Left renal cortex interstitium (tissue), 4 donors: ENCODE data around the gene NAV2. TPM values are rescaled to one million over a fixed set of nuclear protein-coding genes. Genes with fewer than 3 reads are reported as not detected.

Experiments used
- DNase-seq, 4 donors: peaks; one replicate each; pipeline ENCODE4 v3.0.0-alpha.2; 2013; ENCODE audit warnings: low read depth in 4 of 4, low spot score in 2 of 4, missing footprints in 1 of 4
- polyA plus RNA-seq, 4 donors: library from polyadenylated mRNA; unstranded; fragments of 120-200 nt; gene quantifications; one replicate each; pipeline ENCODE4 v1.2.1, GENCODE V29; 2013; ENCODE audit not compliant: insufficient read length in 4 of 4

NAV2 gene
- polyA plus RNA-seq, 4 donors, result 29.7 to 61.7 (median 39.1) TPM

DNA sequence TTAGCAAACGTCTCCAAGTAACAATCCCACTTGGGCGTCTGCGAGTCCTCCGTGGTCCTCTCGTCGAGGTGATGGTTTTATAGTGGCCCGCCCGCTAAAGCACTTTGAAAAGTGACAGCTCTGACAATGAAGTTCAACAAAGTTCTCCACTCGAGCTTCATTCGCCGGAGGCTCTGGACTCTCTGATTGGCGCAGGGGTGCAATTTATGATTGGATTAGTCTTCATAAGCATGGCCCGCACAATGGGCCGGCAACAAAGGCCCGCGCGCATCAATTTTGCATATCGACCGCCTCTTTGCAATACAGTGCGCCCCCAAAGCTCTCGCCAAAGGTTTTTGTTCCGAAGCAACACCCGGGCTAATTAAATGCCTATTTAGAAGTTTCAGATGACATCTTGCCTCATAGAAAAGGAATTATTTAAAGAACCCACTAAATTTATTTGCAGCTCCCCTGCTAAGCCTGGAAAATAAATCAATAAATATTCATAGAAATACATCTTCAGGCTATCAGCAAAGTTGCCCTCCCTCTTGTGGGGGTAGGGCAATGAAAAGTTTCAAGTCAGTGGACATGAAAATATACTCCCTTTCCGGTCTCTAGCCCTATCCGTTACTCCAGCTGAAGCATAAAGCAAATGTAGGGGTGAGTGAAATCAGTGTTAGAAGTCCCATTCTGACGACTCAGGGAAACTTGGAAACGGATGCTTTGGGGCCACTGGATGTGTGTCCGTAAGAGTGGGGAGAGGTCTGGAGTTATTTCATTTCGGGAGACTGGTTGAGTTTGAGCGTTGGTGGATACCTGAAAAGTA, 448.0 kb downstream of the NAV2 start, which contains the start of gene DBX1:
DBX1 (minus strand) TSS at position 51 of the 805 bp plus-strand sequence. CDS start 151 bp downstream, outside the sequence.
- DNase-seq, result no peak

DNA sequence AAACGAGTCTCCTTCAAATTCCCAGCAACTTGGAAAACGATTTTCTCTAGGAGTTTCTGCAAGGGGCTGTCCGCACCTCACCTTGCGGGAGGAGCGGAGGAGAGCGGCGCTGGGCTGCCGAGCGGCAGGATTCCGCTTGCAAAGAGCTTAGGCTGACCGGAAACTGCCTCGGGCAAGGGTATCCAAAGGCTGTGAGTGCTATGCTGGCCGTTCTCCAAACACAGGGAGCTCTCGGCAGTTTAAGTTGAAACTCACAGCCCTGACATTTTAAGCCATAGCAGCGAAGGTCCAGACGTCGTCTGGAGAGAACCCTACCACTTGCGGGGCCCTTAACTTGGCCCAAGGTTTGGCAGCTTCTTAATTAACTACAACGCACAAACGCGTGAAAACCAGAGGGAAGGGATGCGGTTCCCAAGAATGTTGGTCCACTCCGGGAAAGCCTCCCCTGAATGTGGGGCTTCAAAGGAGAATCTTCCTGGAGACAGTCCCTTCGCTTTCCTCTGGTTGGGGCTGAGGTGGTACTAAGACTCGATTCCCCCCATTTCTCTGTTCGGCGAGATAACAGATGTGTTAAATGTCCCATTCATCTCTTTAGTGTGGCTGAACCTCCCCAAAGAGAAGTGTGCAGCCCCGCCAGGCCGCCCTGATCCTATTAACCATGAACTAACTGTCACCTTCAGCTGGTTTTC, 448.7 kb downstream of the NAV2 start:
- no peak for DNase-seq

DNA sequence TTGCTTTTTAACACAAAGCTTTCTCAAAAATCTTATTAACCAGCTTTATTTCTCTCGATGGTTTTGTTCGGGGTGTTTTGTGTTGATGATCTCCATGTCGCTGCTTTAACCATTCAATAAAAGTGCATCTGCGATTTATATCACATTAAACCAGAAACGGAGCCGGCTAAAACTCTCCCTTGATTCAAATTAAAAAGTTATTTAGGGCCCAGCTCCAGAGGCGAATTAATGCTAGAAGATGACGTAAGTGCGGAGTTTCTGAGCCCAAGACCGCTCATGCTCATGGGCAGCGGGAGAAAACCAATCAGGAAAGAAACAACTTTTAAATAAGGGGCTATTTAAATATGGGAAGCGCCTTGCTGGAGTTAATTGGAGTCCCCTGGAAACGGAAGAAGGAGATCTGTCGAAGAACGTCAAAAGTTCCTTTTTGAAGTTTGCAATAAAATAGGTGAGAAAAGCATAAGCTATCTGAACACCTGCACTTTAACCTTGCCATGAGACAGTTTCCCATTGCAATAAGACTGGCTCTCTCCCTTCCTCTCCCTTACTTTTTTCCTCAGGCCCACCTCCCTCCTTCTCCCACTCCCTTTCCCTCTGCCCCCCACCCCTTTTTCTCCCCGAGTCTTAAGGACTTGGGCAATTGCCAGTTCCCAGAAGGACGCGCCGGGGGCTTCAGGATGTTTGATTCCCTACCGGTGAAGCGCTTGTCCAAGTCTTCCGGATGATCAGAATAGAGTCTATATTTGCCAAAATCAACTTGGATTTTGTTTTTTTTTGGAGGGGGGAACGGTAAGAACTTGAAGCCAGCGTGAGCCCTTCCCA, 449.5 kb downstream of the NAV2 start:
- DNase-seq, result no peak

DNA sequence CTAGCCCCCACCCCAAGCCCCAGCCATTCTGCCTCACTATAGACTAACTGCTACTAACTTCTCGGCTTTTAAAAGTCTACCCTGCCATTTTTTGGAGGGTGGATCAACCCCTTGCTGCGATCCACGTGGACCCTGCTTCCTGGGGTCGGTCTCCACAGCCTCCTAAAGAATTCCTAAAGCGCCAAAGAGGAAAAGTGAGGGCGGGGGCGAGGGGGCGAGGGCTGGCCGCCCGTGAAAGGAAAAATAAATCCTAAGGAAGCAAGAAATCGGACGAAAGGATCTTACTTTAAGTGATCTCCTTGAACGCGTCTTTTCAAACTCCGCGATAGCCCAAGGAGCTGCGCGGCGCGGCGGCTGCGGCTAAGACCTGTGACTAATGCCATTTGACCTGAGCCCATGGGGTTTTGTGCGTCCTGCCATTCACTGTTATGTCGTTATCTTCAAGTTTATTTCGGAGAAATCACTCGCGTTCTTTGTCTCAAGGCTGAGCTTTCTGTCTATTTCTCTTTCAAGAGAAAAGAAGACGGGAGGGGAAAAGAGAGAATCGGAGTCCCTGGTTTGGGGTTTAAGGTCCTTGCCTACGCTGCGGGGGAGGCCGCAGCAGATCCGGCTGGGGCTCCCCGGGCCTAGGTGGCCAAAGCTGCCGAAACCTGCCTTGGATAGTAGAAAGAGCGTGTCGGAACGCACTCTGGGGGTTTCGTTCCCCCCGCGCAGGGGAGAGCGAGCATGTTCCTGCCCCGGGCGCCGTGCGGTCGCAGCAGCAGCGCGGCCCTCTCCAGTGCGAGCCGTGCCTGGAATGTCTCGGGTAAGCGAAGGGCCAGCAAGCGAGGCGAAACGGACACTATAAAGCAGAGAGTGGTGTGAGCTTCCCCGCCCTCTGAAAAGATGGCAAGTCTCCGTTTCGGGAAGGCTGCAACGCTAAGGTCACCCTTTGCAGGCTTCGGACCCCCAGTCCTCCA, 450.5 kb downstream of the NAV2 start:
- peak in 1 of 4 donors; percentile 32 for DNase-seq

DNA sequence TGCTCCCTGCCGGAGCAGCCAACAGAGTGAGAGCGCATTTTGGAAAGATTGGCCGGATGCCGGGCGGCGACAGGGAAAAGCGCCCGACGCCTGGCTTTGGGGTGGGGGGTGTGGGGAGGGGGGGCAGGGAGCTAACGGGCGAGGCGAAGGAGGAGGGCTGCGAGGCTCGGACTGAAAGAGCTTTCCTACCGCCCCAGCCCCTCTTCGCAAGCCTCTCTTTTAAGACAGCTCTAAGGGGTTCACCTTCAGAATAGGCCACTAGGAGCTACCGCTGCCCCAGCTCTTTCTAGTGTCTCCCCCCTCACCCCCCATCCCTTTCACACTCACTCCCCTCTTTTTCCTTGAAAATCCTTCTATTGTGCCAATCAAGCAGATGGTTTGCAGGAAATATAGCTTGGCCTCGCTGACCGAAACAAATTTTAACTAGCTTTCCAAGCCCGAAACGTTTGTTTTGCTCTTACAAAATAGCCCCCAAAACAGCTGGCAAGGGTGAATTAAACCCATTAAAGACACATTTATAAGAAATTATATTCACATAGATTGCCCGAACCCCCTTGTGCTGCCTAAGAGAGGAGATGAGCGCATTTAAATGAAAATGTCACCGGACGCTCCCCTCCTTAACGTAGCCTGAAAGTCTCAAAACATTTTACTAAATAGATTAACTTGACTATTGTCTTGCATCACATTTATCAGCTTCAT, 451.3 kb downstream of the NAV2 start:
- no peak for DNase-seq
